K562 (cell line): ENCODE results near the gene PPCDC. TPM values are rescaled to one million over a fixed set of nuclear protein-coding genes. Genes with fewer than 3 reads are reported as not detected.
A peak's percentile ranks its signal among the peaks of the same experiment; 100 is the strongest.

Experiments used
- CCAR2 ChIP-seq: fragments of 200-400 bp; formaldehyde crosslinking; IDR thresholded peaks from 2 replicates; pipeline ENCODE4 v1.6.1; 2017; ENCODE audit warnings: mild to moderate bottlenecking, low read depth, low read length
- CTCF ChIP-seq, 3 experiments: IDR thresholded peaks in 2 of 3; conservative IDR thresholded peaks in 1 of 3; 2 replicates each; pipeline ENCODE4 v1.5.1; 2011 to 2012; ENCODE audit warnings: low read length in 3 of 3, mild to moderate bottlenecking in 3 of 3, control low read depth in 2 of 3, improper control_type of control experiment in 1 of 3, inconsistent platforms in 1 of 3, low read depth in 1 of 3, mixed read lengths in 1 of 3, moderate library complexity in 1 of 3; ENCODE audit not compliant: insufficient read depth in 2 of 3
- ELK3 ChIP-seq: fragments of 450-650 bp; formaldehyde crosslinking; IDR thresholded peaks from 2 replicates; pipeline ENCODE4 v1.4.0; 2020; ENCODE audit warnings: mild to moderate bottlenecking
- FOS ChIP-seq: IDR thresholded peaks from 3 replicates; pipeline ENCODE4 v1.6.1; 2011; ENCODE audit not compliant: insufficient read length; ENCODE audit errors: extremely low read depth
- HMGXB4 ChIP-seq: sonication (generic); formaldehyde crosslinking; IDR thresholded peaks from 2 replicates; pipeline ENCODE4 v1.8.1; 2023; ENCODE audit warnings: mild to moderate bottlenecking, missing genetic modification reagents
- MCM2 ChIP-seq: fragments of 450-650 bp; IDR thresholded peaks from 2 replicates; pipeline ENCODE4 v1.6.1; 2017; ENCODE audit warnings: low read depth, mild to moderate bottlenecking
- MCM5 ChIP-seq: fragments of 450-650 bp; IDR thresholded peaks from 2 replicates; pipeline ENCODE4 v1.6.1; 2016; ENCODE audit warnings: low read depth
- MLLT1 ChIP-seq, 2 experiments: fragments of 450-650 bp; IDR thresholded peaks; 2 replicates each; pipeline ENCODE4 v1.6.1; 2016
- NRF1 ChIP-seq, 2 experiments: fragments of 450-650 bp; IDR thresholded peaks in 1 of 2; conservative IDR thresholded peaks in 1 of 2; 2 replicates each; pipeline ENCODE4 v1.6.1; 2014; ENCODE audit warnings: mild to moderate bottlenecking in 2 of 2
- SMARCA5 ChIP-seq: fragments of 450-650 bp; IDR thresholded peaks from 2 replicates; pipeline ENCODE4 v1.6.1; 2016
- SNAPC5 ChIP-seq: fragments of 250-450 bp; sonication (Bioruptor Pico); IDR thresholded peaks from 2 replicates; pipeline ENCODE4 v1.8.0; 2021; ENCODE audit warnings: moderate library complexity, mild to moderate bottlenecking, inconsistent platforms
- SUPT5H ChIP-seq: fragments of 450-650 bp; IDR thresholded peaks from 2 replicates; pipeline ENCODE4 v1.6.1; 2016
- TBP ChIP-seq: optimal IDR thresholded peaks from 2 replicates; pipeline ENCODE3; 2011; ENCODE audit warnings: low read depth, low read length, improper control_type of control experiment
- TEAD4 ChIP-seq, 2 experiments: sonication (generic) in 1 of 2; formaldehyde crosslinking in 1 of 2; IDR thresholded peaks; 2 replicates each; pipeline versions ENCODE4 v1.6.1 to v1.8.0; 2012 to 2022; ENCODE audit warnings: borderline replicate concordance in 1 of 2, inconsistent platforms in 1 of 2, low read length in 1 of 2, mild to moderate bottlenecking in 1 of 2, missing genetic modification reagents in 1 of 2
- TRIM24 ChIP-seq, 2 experiments: fragments of 450-650 bp; IDR thresholded peaks; 2 replicates each; pipeline ENCODE4 v1.6.1; 2016
- WHSC1 ChIP-seq: IDR thresholded peaks from one replicate; pipeline ENCODE4 v1.6.1; 2012; ENCODE audit warnings: low read length, control low read depth, inconsistent platforms
- ZKSCAN1 ChIP-seq: fragments of 150-350 bp; IDR thresholded peaks from 2 replicates; pipeline ENCODE4 v1.6.1; 2016; ENCODE audit warnings: low read depth, low read length
- polyA plus RNA-seq, 8 experiments: library from polyadenylated mRNA; depleted of rRNA in 4 of 8; stranded (reverse) in 5 of 8; unstranded in 3 of 8; fragments of >200 nt; fragmentation: Nextera tagmentation in 2 of 8; fragmentation: Illumina TruSeq in 1 of 8; extraction: Ambion mirVana in 2 of 8; extraction: Trizol in 1 of 8; gene quantifications; 2 replicates each; pipeline versions ENCODE4 v1.2.1 to v1.2.3, GENCODE V29; 2011 to 2014; ENCODE audit warnings: inconsistent platforms in 1 of 8, missing spikeins in 1 of 8
- total RNA-seq, 7 experiments: library from RNA; depleted of rRNA in 6 of 7; stranded (reverse); fragments of >200 nt in 6 of 7; fragmentation: Illumina TruSeq in 2 of 7; extraction: Trizol in 2 of 7; gene quantifications; 2 replicates each; pipeline versions ENCODE4 v1.2.1 to v1.2.3, GENCODE V29; 2011 to 2021; ENCODE audit warnings: low replicate concordance in 1 of 7
- TF ChIP-seq, protein P1 (sequence below): fragments of 450-650 bp; formaldehyde crosslinking; IDR thresholded peaks from 2 replicates; pipeline ENCODE4 v1.4.0; 2022; ENCODE audit warnings: missing genetic modification characterization
- TF ChIP-seq, protein P2 (sequence below): fragments of 450-650 bp; formaldehyde crosslinking; IDR thresholded peaks from 2 replicates; pipeline ENCODE4 v1.4.0; 2020; ENCODE audit warnings: mild to moderate bottlenecking, moderate library complexity

The PPCDC gene
- total and polyA plus RNA-seq, 9 of the 15 experiments (the other 6 are each of a cell fraction or from before 2014, with no cell fraction given), result 10.9 to 53.6 (median 16.7) TPM

DNA sequence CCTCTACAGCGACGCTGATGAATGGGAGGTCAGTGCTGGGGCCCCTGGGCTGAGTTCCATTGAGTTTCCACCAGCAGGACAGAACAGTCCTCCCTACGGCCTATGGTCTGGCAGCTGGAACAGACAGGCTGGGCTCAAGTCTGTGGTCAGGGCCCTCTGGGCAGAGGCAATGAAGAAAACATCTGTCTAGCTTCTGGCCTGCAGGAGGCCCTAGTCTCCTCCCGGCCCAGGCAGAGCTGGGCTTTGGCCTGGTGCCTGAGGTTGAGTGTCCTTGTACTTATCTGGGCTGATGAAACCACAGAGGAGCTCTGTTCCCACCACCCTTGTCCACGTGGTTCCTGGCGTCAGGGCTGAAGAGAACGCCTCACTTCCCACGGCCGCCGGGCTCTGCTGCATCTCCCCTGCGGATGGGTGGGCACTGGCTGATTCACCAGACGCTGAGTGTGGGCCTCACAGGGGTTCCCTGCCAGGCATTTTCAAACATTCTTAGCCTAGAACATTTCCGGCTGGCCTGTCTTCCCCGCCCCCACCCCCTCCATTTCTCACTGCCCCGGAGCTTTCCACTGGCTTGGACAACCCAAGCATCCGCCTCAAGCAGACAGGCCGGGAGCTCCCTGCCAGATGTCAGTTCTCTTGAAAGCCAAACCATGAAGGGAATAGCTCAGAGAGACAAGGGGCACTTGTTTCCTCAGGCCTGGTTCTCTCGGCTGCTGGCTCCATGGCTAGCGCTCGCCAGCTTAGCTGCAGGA lies 20.3 kb downstream of the PPCDC start (continued):
- TF ChIP-seq, protein P1, sequence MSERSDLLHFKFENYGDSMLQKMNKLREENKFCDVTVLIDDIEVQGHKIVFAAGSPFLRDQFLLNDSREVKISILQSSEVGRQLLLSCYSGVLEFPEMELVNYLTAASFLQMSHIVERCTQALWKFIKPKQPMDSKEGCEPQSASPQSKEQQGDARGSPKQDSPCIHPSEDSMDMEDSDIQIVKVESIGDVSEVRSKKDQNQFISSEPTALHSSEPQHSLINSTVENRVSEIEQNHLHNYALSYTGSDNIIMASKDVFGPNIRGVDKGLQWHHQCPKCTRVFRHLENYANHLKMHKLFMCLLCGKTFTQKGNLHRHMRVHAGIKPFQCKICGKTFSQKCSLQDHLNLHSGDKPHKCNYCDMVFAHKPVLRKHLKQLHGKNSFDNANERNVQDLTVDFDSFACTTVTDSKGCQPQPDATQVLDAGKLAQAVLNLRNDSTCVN, result no peak
- peak in 1 of 2 experiments; percentile 90; a peak in 2 of 4 replicates for TF ChIP-seq MLLT1 (IDR thresholded peaks at IDR 0.05)
- TF ChIP-seq SUPT5H, result no peak
- no peak for TF ChIP-seq SNAPC5 (CRISPR knock-in tag)
- no peak for TF ChIP-seq MCM2
- TF ChIP-seq TRIM24 (IDR thresholded peaks at IDR 0.05), result peak in 1 of 2 experiments; percentile 50; a peak in 1 of 4 replicates
- no peak for TF ChIP-seq WHSC1
- no peak for TF ChIP-seq FOS
- peak; percentile 78 for TF ChIP-seq TEAD4 (IDR thresholded peaks at IDR 0.05; ENCODE audit: low read length)
- TF ChIP-seq TEAD4 (CRISPR knock-in tag; IDR thresholded peaks at IDR 0.05; ENCODE audit: borderline replicate concordance), result no peak
- TF ChIP-seq NRF1 (conservative IDR thresholded peaks at IDR 0.05 in 1 of 2, IDR thresholded peaks at IDR 0.05 in 1 of 2), result no peak; a peak in 1 of 4 replicates
- peak; percentile 78 to 87 (median 82) for TF ChIP-seq CTCF (IDR thresholded peaks at IDR 0.05 in 2 of 3, conservative IDR thresholded peaks at IDR 0.05 in 1 of 3; ENCODE audit: insufficient read depth in 2 of 3, low read depth in 1 of 3, low read length in 3 of 3)
- TF ChIP-seq TBP, result peak; percentile 45
- no peak for TF ChIP-seq MCM5
- TF ChIP-seq HMGXB4, result no peak
- TF ChIP-seq ELK3 (CRISPR knock-in tag), result no peak
- TF ChIP-seq, protein P2, sequence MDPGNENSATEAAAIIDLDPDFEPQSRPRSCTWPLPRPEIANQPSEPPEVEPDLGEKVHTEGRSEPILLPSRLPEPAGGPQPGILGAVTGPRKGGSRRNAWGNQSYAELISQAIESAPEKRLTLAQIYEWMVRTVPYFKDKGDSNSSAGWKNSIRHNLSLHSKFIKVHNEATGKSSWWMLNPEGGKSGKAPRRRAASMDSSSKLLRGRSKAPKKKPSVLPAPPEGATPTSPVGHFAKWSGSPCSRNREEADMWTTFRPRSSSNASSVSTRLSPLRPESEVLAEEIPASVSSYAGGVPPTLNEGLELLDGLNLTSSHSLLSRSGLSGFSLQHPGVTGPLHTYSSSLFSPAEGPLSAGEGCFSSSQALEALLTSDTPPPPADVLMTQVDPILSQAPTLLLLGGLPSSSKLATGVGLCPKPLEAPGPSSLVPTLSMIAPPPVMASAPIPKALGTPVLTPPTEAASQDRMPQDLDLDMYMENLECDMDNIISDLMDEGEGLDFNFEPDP (CRISPR knock-in tag), result no peak
- no peak for TF ChIP-seq CCAR2
- 0 out of 2 replicates have a peak, but pooled peaks have one; percentile 7 for TF ChIP-seq SMARCA5
- TF ChIP-seq ZKSCAN1, result peak; percentile 60; the same call in 1 of the 2 replicates
